B cell (primary cell): Measurements from ENCODE around the gene RICTOR. TPM values are rescaled to one million over a fixed set of nuclear protein-coding genes. Genes with fewer than 3 reads are reported as not detected.

ENCODE experiments used
- ATAC-seq: fragments of 200-7000 bp; cut with Tn5 transposase; one replicate; pipeline ENCODE4 v1.10.0; 2021; ENCODE audit warnings: low read depth, mild to moderate bottlenecking, moderate number of reproducible peaks, moderate library complexity
- CTCF ChIA-PET: fragments of 350-600 bp; sonication (Branson Sonifier 250); formaldehyde crosslinking; loops from one replicate; lab custom pipeline; 2021; ENCODE audit warnings: antibody characterized with exemption, inconsistent platforms; lab: Charles Lee
- POLR2A ChIA-PET: fragments of 350-600 bp; sonication (Branson Sonifier 250); formaldehyde crosslinking; loops from one replicate; lab custom pipeline; 2021; ENCODE audit warnings: antibody characterized with exemption; lab: Charles Lee
- DNase-seq: peaks from one replicate; pipeline ENCODE4 v3.0.0; 2013
- H2AFZ ChIP-seq: 2 replicates; pipeline ENCODE4 v1.6.1; 2012; ENCODE audit warnings: mild to moderate bottlenecking, low read depth, low read length; ENCODE audit not compliant: insufficient read depth, poor library complexity, severe bottlenecking
- H3K27ac ChIP-seq, 2 donors: 1 replicate in 1 of 2; 2 replicates in 1 of 2; pipeline ENCODE4 v1.5.1; 2012 to 2013; ENCODE audit warnings: low read length in 2 of 2, mild to moderate bottlenecking in 2 of 2, moderate library complexity in 1 of 2
- H3K27me3 ChIP-seq, 4 experiments: fragments of 200-600 bp in 1 of 4; sonication (generic) in 1 of 4; replicated peaks in 1 of 4; 1 replicate in 2 of 4; 2 replicates in 2 of 4; pipeline versions ENCODE4 v1.6.1 to v1.7.0; 2013 to 2016; ENCODE audit warnings: low read length in 3 of 4, mild to moderate bottlenecking in 2 of 4, mixed read lengths in 1 of 4, moderate library complexity in 1 of 4; ENCODE audit not compliant: insufficient read depth in 4 of 4, control insufficient read depth in 3 of 4; ENCODE audit errors: control extremely low read depth in 1 of 4
- H3K36me3 ChIP-seq, 2 experiments: replicated peaks in 1 of 2; 1 replicate in 1 of 2; 2 replicates in 1 of 2; pipeline versions ENCODE4 v1.6.1 to v1.7.1; 2013; ENCODE audit warnings: low read length in 1 of 2; ENCODE audit not compliant: insufficient read depth in 2 of 2, control insufficient read depth in 1 of 2; ENCODE audit errors: control extremely low read depth in 1 of 2, extremely low read depth in 1 of 2
- H3K4me1 ChIP-seq, 2 donors: fragments of 200-600 bp in 1 of 2; sonication (generic) in 1 of 2; 1 replicate in 1 of 2; 2 replicates in 1 of 2; pipeline versions ENCODE4 v1.5.1 to v1.6.1; 2013 to 2017; ENCODE audit warnings: low read length in 2 of 2; ENCODE audit not compliant: control insufficient read depth in 2 of 2, insufficient read depth in 2 of 2
- H3K4me2 ChIP-seq: replicated peaks from 2 replicates; pipeline ENCODE3; 2012; ENCODE audit warnings: mild to moderate bottlenecking, low read depth, low read length; ENCODE audit not compliant: poor library complexity, severe bottlenecking
- H3K4me3 ChIP-seq, 5 experiments: fragments of 200-600 bp in 1 of 5; sonication (generic) in 1 of 5; 1 replicate in 3 of 5; 2 replicates in 2 of 5; pipeline versions ENCODE4 v1.5.1 to v1.7.0; 2011 to 2016; ENCODE audit warnings: low read length in 4 of 5, mild to moderate bottlenecking in 4 of 5, low read depth in 2 of 5, control low read depth in 1 of 5, moderate library complexity in 1 of 5; ENCODE audit not compliant: insufficient read depth in 1 of 5; ENCODE audit errors: control extremely low read depth in 1 of 5, extremely low read depth in 1 of 5
- H3K79me2 ChIP-seq: fragments of 200-600 bp; sonication (generic); one replicate; pipeline ENCODE4 v1.6.0; 2016; ENCODE audit warnings: low read length; ENCODE audit not compliant: control insufficient read depth, insufficient read depth
- H3K9ac ChIP-seq: fragments of 200-600 bp; sonication (generic); 2 replicates; pipeline ENCODE4 v1.6.1; 2017; ENCODE audit warnings: mild to moderate bottlenecking, low read length, moderate library complexity
- H3K9me3 ChIP-seq, 3 donors: one replicate each; pipeline versions ENCODE4 v1.6.1 to v1.7.1; 2013; ENCODE audit warnings: low read length in 2 of 3; ENCODE audit not compliant: control insufficient read depth in 2 of 3, insufficient read depth in 1 of 3; ENCODE audit errors: control extremely low read depth in 1 of 3
- H4K20me1 ChIP-seq: 2 replicates; pipeline ENCODE4 v1.6.0; 2012; ENCODE audit warnings: mild to moderate bottlenecking, low read length; ENCODE audit not compliant: insufficient read depth, control insufficient read depth, poor library complexity, severe bottlenecking
- H3K27ac Mint-ChIP-seq: one replicate; pipeline ENCODE4 v1.8.0; 2021; ENCODE audit warnings: mixed read lengths
- H3K27me3 Mint-ChIP-seq: one replicate; pipeline ENCODE4 v1.8.0; 2021; ENCODE audit warnings: mixed read lengths
- H3K4me1 Mint-ChIP-seq: one replicate; pipeline ENCODE4 v1.8.0; 2021; ENCODE audit warnings: mixed read lengths
- H3K4me3 Mint-ChIP-seq: one replicate; pipeline ENCODE4 v1.8.0; 2021; ENCODE audit warnings: mixed read lengths
- H3K9me3 Mint-ChIP-seq: one replicate; pipeline ENCODE4 v1.8.0; 2022; ENCODE audit warnings: mixed read lengths; ENCODE audit not compliant: insufficient read depth
- EZH2 ChIP-seq: IDR thresholded peaks from 2 replicates; pipeline ENCODE4 v1.6.1; 2012; ENCODE audit warnings: borderline replicate concordance, low read depth, mild to moderate bottlenecking, moderate library complexity, low read length; ENCODE audit not compliant: insufficient read depth, poor library complexity, severe bottlenecking
- WGBS: methylation state at CpG from one replicate; pipeline ENCODE4 v1.1.5; 2013; ENCODE audit warnings: missing lambda C conversion rate; ENCODE audit not compliant: insufficient coverage; 5-methylcytosine and 5-hydroxymethylcytosine counted together
- intact Hi-C: fragments of 100-400 bp; cut with micrococcal nuclease; formaldehyde crosslinking; loops from one replicate; pipeline ENCODE4 v1.10.0; 2022
- polyA plus RNA-seq: library from polyadenylated mRNA; depleted of rRNA; stranded (reverse); fragments of >200 nt; gene quantifications from 2 replicates; pipeline ENCODE4 v1.2.3, GENCODE V29; 2012
- total RNA-seq, 2 donors: library from RNA; stranded (reverse); fragments of 120-200 nt in 1 of 2; gene quantifications; 1 replicate in 1 of 2; 2 replicates in 1 of 2; pipeline versions ENCODE4 v1.2.3 to v1.2.4, GENCODE V29; 2013 to 2022
- TF ChIP-seq, protein P1 (sequence below): fragments of 200-600 bp; IDR thresholded peaks from one replicate; pipeline ENCODE4 v1.8.0; 2022; ENCODE audit warnings: antibody characterized with exemption, mild to moderate bottlenecking

Gene RICTOR
- total and polyA plus RNA-seq, 2 donors (not counting 1 experiment from before 2014, with no cell fraction given): 15.4 to 84.3 TPM

GRCh38 chr5:39053189-39053588, 21.0 kb downstream of the RICTOR start:
- no peak for ATAC-seq
- no peak overlapping the region for H3K27ac ChIP-seq
- H3K36me3 ChIP-seq: peaks cover 0 to 6% of the 10 kb centered on the region in 2 experiments
- peaks cover 99% of the 10 kb centered on the region for H3K79me2 ChIP-seq
- no peak overlapping the region for H3K4me3 ChIP-seq
- no peak overlapping the region for H3K9ac ChIP-seq
- intact Hi-C loops: no loop called here
- no peak overlapping the region for H2AFZ ChIP-seq
- H3K4me3 Mint-ChIP-seq: no peak overlapping the region
- no peak for DNase-seq
- no peaks in the 10 kb centered on the region for H3K9me3 Mint-ChIP-seq
- TF ChIP-seq EZH2: no peak
- TF ChIP-seq, protein P1, sequence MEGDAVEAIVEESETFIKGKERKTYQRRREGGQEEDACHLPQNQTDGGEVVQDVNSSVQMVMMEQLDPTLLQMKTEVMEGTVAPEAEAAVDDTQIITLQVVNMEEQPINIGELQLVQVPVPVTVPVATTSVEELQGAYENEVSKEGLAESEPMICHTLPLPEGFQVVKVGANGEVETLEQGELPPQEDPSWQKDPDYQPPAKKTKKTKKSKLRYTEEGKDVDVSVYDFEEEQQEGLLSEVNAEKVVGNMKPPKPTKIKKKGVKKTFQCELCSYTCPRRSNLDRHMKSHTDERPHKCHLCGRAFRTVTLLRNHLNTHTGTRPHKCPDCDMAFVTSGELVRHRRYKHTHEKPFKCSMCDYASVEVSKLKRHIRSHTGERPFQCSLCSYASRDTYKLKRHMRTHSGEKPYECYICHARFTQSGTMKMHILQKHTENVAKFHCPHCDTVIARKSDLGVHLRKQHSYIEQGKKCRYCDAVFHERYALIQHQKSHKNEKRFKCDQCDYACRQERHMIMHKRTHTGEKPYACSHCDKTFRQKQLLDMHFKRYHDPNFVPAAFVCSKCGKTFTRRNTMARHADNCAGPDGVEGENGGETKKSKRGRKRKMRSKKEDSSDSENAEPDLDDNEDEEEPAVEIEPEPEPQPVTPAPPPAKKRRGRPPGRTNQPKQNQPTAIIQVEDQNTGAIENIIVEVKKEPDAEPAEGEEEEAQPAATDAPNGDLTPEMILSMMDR: no peak
- no peaks in the 10 kb centered on the region for H3K27me3 ChIP-seq
- WGBS: 100% methylated on average over 1 of the region's 4 CpGs
- H3K4me1 ChIP-seq: peaks cover 2 to 8% of the 10 kb centered on the region in 2 donors
- no peak overlapping the region for H3K4me2 ChIP-seq
- peaks cover 39% of the 10 kb centered on the region for H3K4me1 Mint-ChIP-seq
- CTCF ChIA-PET: interaction anchor here (1.0 kb wide), 1 partner anchor 66 kb away, joined by 3 read pairs; no protein-coding TSS in a partner anchor
- H4K20me1 ChIP-seq: peaks cover 77% of the 10 kb centered on the region
- no peaks in the 10 kb centered on the region for H3K27me3 Mint-ChIP-seq
- POLR2A ChIA-PET: no interaction called here
- H3K27ac Mint-ChIP-seq: no peak overlapping the region
- no peaks in the 10 kb centered on the region for H3K9me3 ChIP-seq

- no peak overlapping the region for H3K27ac Mint-ChIP-seq
- H3K36me3 ChIP-seq: peaks cover 2 to 6% of the 10 kb centered on the region in 2 experiments
- POLR2A ChIA-PET: no interaction called here
- intact Hi-C loops: no loop called here
- 100% methylated on average over 1 of the region's 3 CpGs for WGBS
- H3K4me2 ChIP-seq: no peak overlapping the region
- ATAC-seq (no peak), DNase-seq (no peak)
- peaks cover 99% of the 10 kb centered on the region for H3K79me2 ChIP-seq
- no peak overlapping the region for H3K4me3 ChIP-seq
- no peaks in the 10 kb centered on the region for H3K9me3 Mint-ChIP-seq
- peaks cover 81% of the 10 kb centered on the region for H4K20me1 ChIP-seq
- no peak overlapping the region for H3K4me3 Mint-ChIP-seq
- CTCF ChIA-PET: no interaction called here
- no peak overlapping the region for H2AFZ ChIP-seq
- H3K4me1 ChIP-seq: peaks cover 2 to 3% of the 10 kb centered on the region in 2 donors
- TF ChIP-seq, protein P1: no peak
- TF ChIP-seq EZH2: no peak
- no peak overlapping the region for H3K9ac ChIP-seq
- peaks cover 37% of the 10 kb centered on the region for H3K4me1 Mint-ChIP-seq
- H3K9me3 ChIP-seq: no peaks in the 10 kb centered on the region
- no peak overlapping the region for H3K27ac ChIP-seq
- H3K27me3 ChIP-seq: no peaks in the 10 kb centered on the region
- H3K27me3 Mint-ChIP-seq: no peaks in the 10 kb centered on the region
Observed at GRCh38 chr5:39052141-39052540, 22.1 kb downstream of the RICTOR start.
